Measurements from ENCODE around the gene SMIM1.

The SMIM1 gene

GRCh38 chr1:3756394-3756793 lies 16.2 kb upstream of the SMIM1 start:
- no peak for DNase-seq (ENCODE audit: low spot score)

DNA sequence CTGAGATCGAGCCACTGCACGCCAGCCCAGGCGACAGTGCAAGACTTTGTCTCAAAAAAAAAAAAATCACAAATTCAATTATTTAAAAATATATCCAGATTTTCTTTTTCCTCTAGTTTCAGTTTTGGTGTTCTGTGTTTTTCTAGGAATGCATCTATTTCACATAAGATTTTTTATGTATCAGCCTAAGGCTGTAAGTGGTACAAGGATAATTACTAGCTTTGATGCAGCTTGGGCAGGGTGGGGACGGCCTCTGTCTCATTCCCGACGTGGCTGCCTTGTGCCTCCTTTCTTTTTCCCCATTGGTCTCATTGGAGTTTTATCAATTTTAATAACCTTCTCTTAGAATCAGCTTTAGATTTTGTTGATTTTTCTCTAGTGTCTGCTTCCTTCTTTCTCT lies 13.4 kb upstream of the SMIM1 start:
- DNase-seq (ENCODE audit: low spot score): no peak

DNA sequence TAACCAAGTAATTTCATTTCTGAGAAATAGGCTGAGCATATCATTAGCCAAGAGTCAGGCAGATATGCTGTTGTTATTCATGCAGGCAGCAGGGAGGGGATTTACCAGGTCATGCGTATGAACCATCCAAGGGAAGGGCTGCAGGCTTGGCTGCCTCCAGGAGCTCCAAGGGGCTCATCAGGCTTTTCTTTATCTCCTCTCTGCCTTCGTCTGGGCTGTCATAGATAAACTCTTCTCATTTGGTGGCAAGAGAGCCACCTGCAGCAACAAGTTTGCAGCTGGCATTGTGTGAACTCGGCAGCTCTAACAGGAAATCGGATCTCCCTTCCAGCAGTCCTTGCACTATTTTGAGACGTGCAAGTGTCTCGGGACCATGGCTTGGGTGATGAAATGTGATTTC lies 12.8 kb upstream of the SMIM1 start:
- no peak for DNase-seq (ENCODE audit: low spot score)

DNA sequence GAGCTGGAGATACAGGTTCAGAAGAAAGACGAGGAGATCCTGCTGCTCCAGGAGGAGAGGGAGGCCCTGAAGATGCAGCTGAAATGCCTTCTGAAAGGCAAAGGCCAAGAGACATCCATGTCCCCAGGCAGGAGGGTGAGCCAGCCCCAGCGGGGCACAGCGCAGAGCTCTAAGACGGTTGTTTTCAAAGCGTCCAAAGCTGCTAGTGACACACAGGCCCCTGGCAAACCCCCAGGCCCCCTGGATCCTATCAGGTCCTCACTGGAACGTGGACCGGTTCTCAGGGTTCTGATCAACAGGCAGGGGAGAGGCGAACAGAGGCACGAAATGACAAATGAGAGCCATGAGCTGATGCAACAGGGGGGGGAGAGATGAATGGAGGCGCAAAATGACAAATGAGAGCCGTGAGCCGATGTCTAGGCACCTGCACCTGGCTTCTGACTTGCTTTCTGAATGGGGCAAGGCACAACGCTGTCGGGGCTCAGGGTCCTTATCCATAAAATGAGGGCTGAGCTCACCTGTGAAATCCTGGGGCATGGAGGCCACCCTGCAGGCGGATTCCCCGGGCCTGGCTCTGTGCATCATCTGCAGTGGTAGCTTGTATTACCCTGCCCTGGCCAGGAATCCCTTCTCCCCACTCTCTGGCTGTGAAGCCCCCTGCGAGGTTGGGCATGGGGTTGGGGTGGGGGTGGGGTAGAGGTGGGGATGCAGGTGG lies 11.1 kb upstream of the SMIM1 start:
- no peak for DNase-seq (ENCODE audit: low spot score)

DNA sequence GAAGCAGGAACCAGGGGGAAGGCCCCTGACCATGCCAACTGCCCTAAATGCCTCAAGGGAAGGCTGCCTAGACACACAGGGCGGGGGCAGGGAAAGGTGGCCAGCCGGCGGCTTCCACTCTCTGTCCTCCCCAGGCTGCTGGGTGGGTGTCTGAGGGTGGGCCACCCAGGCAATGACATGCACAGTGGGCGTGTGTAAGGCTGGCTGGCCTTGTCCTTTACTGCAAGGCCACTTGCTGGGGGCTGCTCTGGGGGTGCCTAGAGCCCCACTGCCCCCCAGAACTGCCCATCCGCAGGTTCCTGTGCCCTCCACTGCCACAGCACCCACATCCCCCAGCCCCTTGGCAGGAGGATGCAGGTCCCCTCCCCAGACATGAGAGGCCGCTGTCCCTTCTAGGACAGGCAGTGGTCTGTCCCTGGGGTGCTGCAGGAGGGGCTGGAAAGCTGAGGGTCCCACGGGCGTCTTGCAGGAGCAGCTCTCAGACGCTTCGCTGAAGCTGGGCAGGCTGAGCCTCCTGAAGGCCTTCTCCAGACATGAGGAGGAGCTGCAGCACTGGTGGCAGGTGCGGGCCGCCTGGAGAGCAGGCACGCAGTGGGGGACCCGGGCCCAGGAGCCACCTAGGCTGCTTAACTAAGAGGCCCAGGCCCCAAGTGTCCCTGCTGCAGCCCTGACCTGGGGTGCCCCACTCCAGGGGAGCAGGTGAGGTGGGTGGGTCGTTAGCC lies 10.2 kb upstream of the SMIM1 start:
- no peak for DNase-seq (ENCODE audit: low spot score)

DNA sequence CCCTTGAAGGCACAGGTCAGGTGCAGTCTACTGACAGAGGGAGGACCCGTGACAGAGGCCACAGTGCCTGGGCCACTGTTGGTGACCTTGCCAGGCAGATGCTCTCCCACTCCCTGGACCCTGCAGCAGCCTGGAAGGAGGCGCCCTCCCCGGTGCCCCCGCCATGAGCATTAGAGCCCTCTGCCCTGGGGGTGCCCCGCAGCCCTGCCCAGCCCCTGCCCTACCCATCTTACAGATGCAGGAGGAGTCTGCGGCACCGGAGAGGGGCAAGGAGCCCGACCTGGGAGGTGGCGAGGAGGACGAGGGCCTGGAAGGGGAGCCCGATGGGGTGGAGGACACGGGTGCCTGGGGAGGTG lies 9.7 kb upstream of the SMIM1 start:
- no peak for DNase-seq (ENCODE audit: low spot score)

DNA sequence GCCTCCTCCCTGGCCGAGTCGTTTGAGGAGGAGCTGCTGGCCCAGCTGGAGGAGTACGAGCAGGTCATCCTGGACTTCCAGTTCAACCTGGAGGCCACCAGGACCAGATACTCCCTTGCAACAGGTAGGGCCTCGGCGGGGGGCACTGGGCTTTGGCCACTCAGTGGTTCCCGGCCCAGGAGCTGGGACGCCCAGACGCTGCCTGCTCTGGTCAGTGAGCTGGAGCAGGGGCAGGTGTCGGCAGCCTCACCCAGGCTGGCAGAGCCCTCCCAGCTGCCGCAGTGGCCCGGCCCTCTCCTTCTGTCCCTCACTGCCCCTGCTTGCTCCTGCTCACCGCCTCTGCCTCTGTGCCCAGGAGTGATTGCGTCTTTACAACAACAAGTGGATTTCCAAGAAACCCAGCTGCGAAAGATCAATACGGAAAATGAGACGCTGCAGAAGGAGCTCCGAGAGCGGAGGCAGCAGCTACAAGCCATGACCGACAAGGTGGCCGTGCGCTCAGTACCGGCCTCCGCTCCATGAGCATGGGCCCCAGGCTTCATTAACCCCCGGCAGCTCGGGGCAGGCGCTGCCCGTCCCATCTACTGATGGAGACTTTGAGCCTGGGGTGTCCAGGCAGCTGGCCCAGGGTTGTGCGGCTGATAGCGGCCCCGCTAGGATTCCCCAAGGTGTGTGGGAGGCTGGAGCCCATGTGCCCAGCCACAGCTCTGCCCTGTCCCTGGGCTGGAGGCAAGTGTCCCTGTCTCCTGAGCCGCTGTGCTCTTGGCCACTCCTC lies 9.0 kb upstream of the SMIM1 start:
- no peak for DNase-seq (ENCODE audit: low spot score)

GRCh38 chr1:3767328-3767925 lies 5.1 kb upstream of the SMIM1 start:
- DNase-seq (ENCODE audit: low spot score): no peak

DNA sequence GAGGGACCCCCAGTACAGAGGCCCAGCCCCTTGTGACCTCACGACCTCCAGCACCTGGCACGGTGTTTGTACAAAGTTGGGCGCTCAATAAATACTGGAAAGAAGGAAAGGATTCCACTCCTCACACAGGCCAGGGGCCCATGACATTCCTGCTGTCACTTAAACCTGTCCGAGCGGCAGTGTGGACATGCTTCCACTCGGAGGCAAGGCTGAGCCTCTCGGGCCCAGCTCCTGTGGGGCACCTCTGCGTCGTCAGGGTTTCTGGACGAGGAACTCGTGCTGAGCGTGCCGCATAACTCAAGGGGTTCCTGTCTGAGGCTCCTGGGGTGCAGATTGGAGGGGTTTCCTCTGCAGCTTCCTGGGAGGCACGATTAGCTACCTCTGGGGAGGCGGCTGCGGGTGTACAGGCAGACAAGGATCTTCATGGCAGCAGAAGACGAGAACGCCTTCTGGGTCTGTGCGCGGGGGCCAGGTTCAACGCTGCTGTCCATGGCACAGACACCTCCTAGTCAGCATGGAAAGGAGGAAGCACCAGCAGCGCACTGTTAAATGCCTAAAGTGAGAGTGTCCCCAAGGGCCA lies 3.6 kb upstream of the SMIM1 start:
- DNase-seq (ENCODE audit: low spot score): no peak

DNA sequence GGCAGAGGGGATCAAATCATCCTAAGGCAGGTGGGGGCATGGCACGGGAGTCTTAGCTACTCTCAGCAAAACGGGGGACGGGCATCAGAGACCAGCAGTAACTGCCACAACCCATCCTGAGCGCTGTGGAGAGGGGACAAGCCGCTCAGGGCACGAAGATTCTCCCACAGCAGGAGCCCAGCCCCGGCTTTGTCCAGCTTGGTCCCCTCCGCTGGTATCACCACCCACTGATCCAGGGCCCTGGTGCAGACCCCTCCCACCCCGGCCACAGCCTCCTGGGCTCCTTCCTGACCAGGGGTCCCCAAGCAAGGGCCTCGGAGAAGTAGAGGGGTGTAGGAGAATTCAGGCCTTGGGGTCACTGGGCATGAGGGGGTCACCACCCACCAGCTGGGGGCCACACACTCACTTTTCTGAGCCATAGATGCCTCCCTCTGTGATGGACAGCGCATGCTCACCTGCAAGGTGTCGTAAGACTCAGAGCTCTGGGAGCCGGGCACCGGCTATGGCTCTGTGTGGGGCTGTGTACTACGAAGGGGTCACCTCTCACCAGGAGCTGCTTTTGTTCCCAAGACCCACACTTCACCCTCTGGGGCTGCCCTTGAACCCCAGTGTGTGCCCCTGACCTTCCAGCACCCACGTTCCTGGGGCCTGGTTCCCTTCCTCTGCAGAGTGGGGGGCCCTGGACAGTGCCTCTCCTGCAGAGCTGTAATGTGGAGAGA lies 2.3 kb upstream of the SMIM1 start:
- no peak for DNase-seq (ENCODE audit: low spot score)

DNA sequence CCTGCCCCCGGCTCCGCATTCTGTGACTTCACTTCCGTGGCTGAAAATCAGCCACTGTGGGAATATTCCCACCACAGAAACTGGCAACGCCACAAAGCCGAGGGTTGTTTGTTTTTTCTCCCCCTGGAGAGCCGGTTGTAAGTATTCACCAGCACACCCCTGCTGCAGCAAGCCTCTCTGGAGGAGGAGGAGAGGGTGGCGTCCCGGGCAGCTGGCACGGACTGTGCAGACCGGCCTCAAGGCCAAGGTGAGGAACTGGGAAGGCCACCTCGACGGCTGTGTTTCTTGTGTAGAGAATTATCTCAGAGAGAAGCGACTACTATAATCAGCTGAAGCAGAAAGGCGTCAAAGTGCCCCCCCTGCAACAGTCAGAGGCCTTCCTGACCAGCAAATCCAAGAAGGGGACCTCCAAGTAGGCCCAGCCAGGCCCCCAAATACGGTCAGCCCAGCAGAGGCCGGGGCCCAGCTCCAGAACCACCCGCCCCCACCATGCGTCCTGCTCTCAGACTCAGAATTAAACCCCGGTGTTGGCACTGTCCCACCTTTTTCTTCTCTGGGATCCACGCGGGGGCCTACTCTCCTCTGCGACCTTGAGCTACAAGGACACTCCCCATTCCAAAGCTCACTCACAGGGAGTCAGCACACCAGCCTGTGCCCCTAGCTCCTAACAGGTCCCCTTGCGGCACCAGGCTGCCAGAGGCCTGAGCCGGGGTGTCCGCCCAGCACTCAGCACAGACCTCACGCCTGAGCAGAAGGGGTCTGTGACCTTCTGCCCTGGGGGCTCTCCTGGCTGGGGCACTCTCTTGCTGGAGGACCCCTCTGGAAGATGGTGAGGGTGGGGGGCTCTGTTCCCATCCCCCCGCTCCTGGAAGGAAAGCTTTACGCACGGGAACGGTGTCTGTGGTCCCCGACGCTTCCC lies 1.2 kb upstream of the SMIM1 start:
- no peak for DNase-seq (ENCODE audit: low spot score)

DNA sequence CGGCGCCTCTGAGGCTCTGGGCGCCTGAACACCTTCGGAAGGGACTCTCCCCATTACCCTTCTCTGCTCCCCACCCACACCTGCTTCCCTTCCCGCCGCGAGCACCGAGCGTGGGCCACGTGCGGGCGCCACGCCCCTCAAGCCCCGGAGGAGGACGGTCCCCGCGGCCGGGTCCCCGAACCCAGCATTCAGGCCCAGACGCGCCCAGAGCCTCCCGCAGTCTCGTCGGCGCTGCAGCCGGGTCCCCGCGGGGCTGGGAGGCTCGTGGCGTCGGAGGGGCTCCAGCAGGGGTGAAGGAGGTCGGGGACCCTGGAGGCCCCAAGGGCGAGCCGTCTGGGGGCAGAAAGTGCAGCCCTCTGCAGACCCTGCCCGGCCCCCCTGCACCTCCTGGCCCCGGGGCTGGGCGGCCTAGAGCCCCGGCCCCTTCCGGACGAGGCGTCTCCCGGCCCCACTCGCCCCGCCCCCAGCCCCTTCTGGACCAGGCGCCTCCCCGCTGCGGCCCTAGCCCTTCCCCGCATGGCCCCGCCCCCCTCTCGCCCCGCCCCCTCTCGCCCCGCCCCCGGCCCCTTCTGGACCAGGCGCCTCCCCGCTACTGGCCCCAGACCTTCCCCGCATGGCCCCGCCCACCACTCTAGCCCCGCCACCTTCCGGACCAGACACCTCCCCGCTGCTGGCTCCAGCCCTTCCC lies 378 bp upstream of the SMIM1 start:
- peak; percentile 86 for DNase-seq (ENCODE audit: low spot score)

DNA sequence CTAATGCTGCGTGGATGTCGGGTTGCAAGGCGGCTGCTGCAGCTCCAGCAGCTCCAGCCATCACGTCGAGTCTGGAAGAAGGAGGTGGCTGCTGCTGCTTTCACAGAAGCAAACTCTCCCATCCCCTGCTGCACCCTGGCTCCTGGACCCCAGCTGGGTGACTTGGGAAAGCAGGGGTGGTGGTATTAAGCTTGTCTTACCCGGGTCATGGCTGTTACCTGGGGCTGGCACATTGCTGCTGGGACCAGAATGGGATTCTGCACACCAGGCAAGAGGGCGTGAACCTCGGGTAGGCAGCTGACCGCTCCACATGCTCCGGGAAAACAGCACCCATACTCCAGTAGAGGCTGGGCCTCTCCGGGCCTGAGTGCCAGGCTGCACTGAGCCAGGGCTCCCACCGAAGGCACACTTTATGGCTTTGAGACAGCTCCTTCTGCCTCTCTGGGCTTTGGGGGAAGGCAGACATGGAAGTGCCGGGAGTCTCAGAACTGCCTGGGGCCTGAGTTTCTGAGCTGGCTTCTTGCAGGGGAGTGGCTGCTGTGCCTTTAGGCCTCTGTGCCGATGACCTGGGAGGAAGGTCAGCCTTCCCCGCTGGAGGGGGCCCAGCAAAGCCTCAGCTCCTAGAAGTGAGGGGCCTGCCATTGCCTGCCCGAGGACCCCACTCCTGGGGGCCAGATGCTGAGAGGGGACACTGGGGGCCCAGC lies 1.2 kb downstream of the SMIM1 start:
- no peak for DNase-seq (ENCODE audit: low spot score)

GRCh38 chr1:3774276-3774945 lies 1.9 kb downstream of the SMIM1 start:
- no peak for DNase-seq (ENCODE audit: low spot score)

DNA sequence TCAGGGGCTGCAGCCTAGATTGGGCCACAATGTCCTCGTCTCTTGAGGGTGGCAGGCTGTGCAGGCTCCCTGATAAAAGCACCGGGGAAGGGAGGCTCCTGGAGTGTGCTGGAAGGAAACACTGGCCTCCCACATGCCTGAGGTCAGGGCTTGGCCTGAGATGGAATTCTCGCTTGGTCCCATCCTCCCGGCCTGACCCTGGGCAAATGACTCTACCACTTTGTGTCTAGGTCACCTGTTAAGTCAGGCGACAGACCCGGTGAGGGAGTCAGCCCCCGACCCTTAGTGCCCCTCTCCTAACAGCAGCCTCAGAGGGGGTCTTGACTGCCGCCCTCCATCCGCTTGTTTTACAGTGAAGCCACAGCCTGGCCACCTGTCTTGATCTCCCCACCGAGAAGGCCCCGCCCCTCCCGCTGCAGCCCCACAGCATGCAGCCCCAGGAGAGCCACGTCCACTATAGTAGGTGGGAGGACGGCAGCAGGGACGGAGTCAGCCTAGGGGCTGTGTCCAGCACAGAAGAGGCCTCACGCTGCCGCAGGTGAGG lies 2.5 kb downstream of the SMIM1 start:
- DNase-seq (ENCODE audit: low spot score): no peak

DNA sequence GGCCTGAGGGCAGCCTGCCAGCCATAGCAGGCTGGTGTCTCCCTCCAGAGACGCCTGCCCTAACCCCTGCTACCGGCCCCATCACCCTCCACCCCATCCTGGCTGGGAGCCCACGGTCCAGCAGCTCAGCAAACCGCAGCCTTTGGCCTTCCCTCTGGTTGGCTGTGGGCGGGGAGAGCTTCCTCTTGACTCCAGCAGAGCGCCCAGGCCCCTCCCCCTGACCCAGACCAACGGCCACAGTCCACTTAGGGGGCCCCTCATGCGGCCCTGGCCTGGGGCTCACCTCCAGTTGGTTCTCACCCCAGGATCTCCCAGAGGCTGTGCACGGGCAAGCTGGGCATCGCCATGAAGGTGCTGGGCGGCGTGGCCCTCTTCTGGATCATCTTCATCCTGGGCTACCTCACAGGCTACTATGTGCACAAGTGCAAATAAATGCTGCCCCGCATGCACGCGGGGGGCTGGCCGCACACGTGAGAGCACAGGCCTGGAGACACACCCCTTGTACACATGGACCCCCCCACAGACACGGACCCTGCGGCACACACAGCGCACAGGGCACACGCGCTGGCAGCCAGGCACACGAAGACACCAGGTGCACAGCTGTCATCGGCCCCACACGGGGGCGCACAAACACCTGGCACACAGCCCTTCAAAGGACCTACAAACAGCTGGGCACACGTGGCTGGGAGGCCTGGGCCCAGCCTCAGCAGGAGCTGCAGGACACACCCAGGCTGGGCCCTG lies 3.1 kb downstream of the SMIM1 start:
- DNase-seq (ENCODE audit: low spot score): peak; percentile 26

DNA sequence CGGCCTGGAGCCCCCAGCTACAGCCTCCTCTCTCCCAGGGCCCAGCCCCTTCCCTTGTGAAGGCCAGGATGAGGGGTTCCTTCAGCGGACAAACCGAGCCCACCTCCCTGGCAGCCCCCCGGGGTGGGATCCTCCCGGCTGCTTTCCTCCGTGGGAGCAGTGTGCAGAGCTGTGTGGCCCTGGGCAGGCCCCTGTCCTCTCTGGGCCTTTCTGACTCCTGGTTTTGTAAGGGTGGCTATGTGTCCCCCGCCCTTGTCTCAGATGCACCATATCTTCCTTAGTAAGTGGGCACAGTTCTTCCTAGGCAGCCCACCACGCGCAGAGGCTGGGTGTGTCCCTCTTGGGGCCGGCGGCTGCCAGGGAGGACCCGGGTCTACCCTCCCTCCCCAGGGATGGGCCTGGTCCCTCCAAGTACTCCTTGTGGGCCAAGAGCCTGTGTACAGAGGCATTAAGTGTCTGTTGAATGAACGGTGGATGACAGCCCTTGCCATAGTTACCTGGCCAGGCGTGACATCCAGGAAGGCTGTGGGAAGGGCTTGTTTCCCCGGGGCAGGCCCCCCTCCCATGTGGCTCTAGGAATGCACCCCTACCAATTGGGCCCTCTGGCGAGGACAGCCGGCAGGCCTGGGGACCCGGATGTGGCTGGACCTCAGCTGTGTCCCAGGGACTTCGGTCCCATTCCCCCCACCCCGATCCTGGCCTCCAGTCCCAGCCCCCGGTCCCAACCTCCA lies 3.8 kb downstream of the SMIM1 start:
- no peak for DNase-seq (ENCODE audit: low spot score)
